Mammary epithelial cell (primary cell): Measurements from ENCODE around the gene BOC.

Experiments used
- CTCF ChIP-seq, 2 donors: IDR thresholded peaks in 1 of 2; conservative IDR thresholded peaks in 1 of 2; 2 replicates each; pipeline ENCODE4 v1.5.1; 2011 to 2012; ENCODE audit warnings: inconsistent platforms in 2 of 2, low read length in 2 of 2, mild to moderate bottlenecking in 2 of 2, control low read depth in 1 of 2, low read depth in 1 of 2; ENCODE audit not compliant: insufficient read depth in 1 of 2; ENCODE audit errors: extremely low read depth in 1 of 2
- EZH2 ChIP-seq: IDR thresholded peaks from 2 replicates; pipeline ENCODE4 v1.6.1; 2012; ENCODE audit warnings: low read length, inconsistent platforms, borderline replicate concordance

DNA sequence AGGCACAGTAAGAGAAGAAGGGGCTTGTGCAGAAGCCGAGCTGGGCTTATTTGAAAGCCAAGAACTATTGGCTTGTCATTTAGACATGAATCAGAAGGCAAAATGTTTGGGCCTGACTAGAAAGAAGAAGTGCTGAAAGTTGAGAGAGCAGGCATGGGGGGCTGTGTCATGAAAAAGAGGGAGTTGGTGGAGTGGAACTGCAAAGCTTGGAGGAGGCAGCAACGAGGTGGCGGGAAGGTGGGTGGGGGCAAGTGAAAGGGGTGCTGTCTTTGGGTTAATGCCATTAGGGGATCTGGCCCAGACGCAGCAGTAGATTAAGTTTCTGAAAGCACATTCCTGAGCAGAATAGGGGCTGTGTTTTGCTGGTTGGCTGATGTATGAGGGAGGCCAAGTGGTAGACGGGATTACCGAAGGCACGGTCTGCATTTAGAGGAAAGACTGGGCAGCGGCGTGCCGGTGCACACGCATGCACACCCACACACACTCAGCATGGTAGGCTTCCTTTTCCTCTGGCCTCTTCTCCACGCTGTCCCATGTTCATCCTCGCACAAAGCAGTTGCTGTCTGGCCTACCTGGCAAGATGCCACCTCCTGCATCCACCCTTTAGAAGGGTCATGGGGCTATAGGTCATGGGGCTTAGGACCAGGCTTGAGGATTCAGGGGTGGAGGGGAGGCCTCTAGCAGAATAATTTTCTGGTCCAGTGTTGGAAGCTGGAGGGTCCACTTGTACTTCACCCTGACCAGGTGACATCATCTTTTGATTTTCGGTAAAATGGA, 43.0 kb downstream of the BOC start:
- TF ChIP-seq CTCF (conservative IDR thresholded peaks at IDR 0.05 in 1 of 2, IDR thresholded peaks at IDR 0.05 in 1 of 2; ENCODE audit: extremely low read depth in 1 of 2, insufficient read depth in 1 of 2, low read depth in 1 of 2, low read length in 2 of 2) (no peak), EZH2 (no peak)
